HCT116 (cell line): ENCODE results near the gene TGFBR3.

ENCODE experiments used
- CTCF ChIP-seq, 3 experiments: fragments of 200-600 bp in 1 of 3; sonication (generic) in 1 of 3; IDR thresholded peaks in 2 of 3; conservative IDR thresholded peaks in 1 of 3; 2 replicates each; pipeline ENCODE4 v1.5.1; 2012 to 2017; ENCODE audit warnings: low read depth in 2 of 3, low read length in 2 of 3, antibody characterized with exemption in 1 of 3, borderline replicate concordance in 1 of 3, control low read depth in 1 of 3, mild to moderate bottlenecking in 1 of 3, mixed read lengths in 1 of 3, mixed run types in 1 of 3, moderate library complexity in 1 of 3; ENCODE audit not compliant: insufficient read depth in 1 of 3
- EGR1 ChIP-seq: IDR thresholded peaks from 2 replicates; pipeline ENCODE4 v1.6.1; 2012; ENCODE audit warnings: low read depth
- EZH2phosphoT487 ChIP-seq: fragments of 200-600 bp; IDR thresholded peaks from 2 replicates; pipeline ENCODE4 v1.6.1; 2018; ENCODE audit warnings: antibody characterized with exemption, borderline replicate concordance
- JUND ChIP-seq: IDR thresholded peaks from 2 replicates; pipeline ENCODE4 v1.6.1; 2012
- MAX ChIP-seq: IDR thresholded peaks from 2 replicates; pipeline ENCODE4 v1.6.1; 2012
- POLR2A ChIP-seq: IDR thresholded peaks from 2 replicates; pipeline ENCODE4 v1.7.0; 2011; ENCODE audit warnings: borderline replicate concordance; ENCODE audit not compliant: insufficient read depth, insufficient read length; ENCODE audit errors: extremely low read depth
- POLR2AphosphoS5 ChIP-seq: IDR thresholded peaks from 2 replicates; pipeline ENCODE4 v1.6.1; 2011; ENCODE audit warnings: mild to moderate bottlenecking, low read depth, low read length, moderate library complexity
- RAD21 ChIP-seq: IDR thresholded peaks from 2 replicates; pipeline ENCODE4 v1.6.1; 2012; ENCODE audit warnings: low read depth, mild to moderate bottlenecking
- SP1 ChIP-seq: IDR thresholded peaks from 2 replicates; pipeline ENCODE4 v1.6.1; 2012; ENCODE audit warnings: low read depth
- SRF ChIP-seq: IDR thresholded peaks from 2 replicates; pipeline ENCODE4 v1.6.1; 2012; ENCODE audit warnings: low read depth
- TCF7L2 ChIP-seq: IDR thresholded peaks from 2 replicates; pipeline ENCODE4 v1.7.0; 2011; ENCODE audit warnings: borderline replicate concordance, inconsistent platforms; ENCODE audit not compliant: insufficient read depth, insufficient read length; ENCODE audit errors: extremely low read depth
- YY1 ChIP-seq: IDR thresholded peaks from 2 replicates; pipeline ENCODE4 v1.6.1; 2011; ENCODE audit warnings: low read length, low read depth, moderate library complexity, mild to moderate bottlenecking; ENCODE audit not compliant: insufficient replicate concordance; ENCODE audit errors: extremely low read depth
- ZFX ChIP-seq: fragments of 450-650 bp; IDR thresholded peaks from 2 replicates; pipeline ENCODE4 v1.6.1; 2017
- ZNF274 ChIP-seq: fragments of 200-500 bp; sonication (Bioruptor generic); IDR thresholded peaks from 2 replicates; pipeline ENCODE4 v1.6.1; 2014; ENCODE audit warnings: mild to moderate bottlenecking, low read depth, low read length, inconsistent platforms

- no peak for TF ChIP-seq CTCF (IDR thresholded peaks at IDR 0.05 in 2 of 3, conservative IDR thresholded peaks at IDR 0.05 in 1 of 3; ENCODE audit: borderline replicate concordance in 1 of 3, insufficient read depth in 1 of 3, low read depth in 2 of 3, low read length in 2 of 3)
- no peak for TF ChIP-seq RAD21
- no peak for TF ChIP-seq POLR2AphosphoS5
- no peak for TF ChIP-seq MAX
- TF ChIP-seq SRF, result no peak
- TF ChIP-seq EGR1, result no peak
- TF ChIP-seq EZH2phosphoT487, result no peak
- no peak for TF ChIP-seq POLR2A
- TF ChIP-seq TCF7L2, result no peak
- TF ChIP-seq ZNF274, result no peak
- no peak for TF ChIP-seq ZFX
- TF ChIP-seq JUND, result no peak
- no peak for TF ChIP-seq SP1
- no peak for TF ChIP-seq YY1
These were observed 196.1 kb downstream of the TGFBR3 start for GRCh38 chr1:91689641-91690481.
